H1 (cell line): Measurements from ENCODE around the gene STAU1. TPM values are rescaled to one million over a fixed set of nuclear protein-coding genes. Genes with fewer than 3 reads are reported as not detected.

Source experiments
- CTCF ChIA-PET: fragments of 300-600 bp; sonication (Branson Sonifier 250); formaldehyde crosslinking; loops from one replicate; lab custom pipeline; 2021; ENCODE audit not compliant: partially characterized antibody; lab: Charles Lee
- POLR2A ChIA-PET: fragments of 300-600 bp; sonication (Branson Sonifier 250); formaldehyde crosslinking; loops from one replicate; lab custom pipeline; 2021; ENCODE audit warnings: inconsistent platforms; ENCODE audit not compliant: partially characterized antibody; lab: Charles Lee
- DNase-seq, 2 experiments: peaks; one replicate each; pipeline versions ENCODE4 v3.0.0 to v3.0.0-alpha.2; 2010 to 2022; ENCODE audit warnings: low spot score in 2 of 2, low read depth in 1 of 2, mixed read lengths in 1 of 2
- FAIRE-seq: peaks from 2 replicates; lab custom pipeline; 2011; peaks lifted over from hg19 to GRCh38; lab: Jason Lieb, UNC
- H2AFZ ChIP-seq: 2 replicates; pipeline ENCODE4 v1.8.1; 2012; ENCODE audit warnings: low read length, inconsistent platforms
- H2AK5ac ChIP-seq: 2 replicates; pipeline ENCODE4 v1.6.1; 2013; ENCODE audit warnings: low read depth, low read length
- H2BK120ac ChIP-seq: replicated peaks from 2 replicates; pipeline ENCODE3; 2013; ENCODE audit warnings: low read depth, low read length, inconsistent platforms
- H2BK12ac ChIP-seq: 2 replicates; pipeline ENCODE4 v1.6.1; 2013; ENCODE audit warnings: low read depth, low read length
- H2BK15ac ChIP-seq: 2 replicates; pipeline ENCODE4 v1.6.1; 2013; ENCODE audit warnings: low read length
- H2BK20ac ChIP-seq: 2 replicates; pipeline ENCODE4 v1.6.1; 2013; ENCODE audit warnings: low read length
- H2BK5ac ChIP-seq: 2 replicates; pipeline ENCODE4 v1.6.1; 2013; ENCODE audit warnings: low read depth, low read length
- H3K14ac ChIP-seq: 2 replicates; pipeline ENCODE4 v1.6.1; 2013; ENCODE audit warnings: inconsistent platforms; ENCODE audit not compliant: insufficient read length
- H3K18ac ChIP-seq: 2 replicates; pipeline ENCODE4 v1.6.1; 2013; ENCODE audit warnings: low read length; ENCODE audit errors: extremely low read depth
- H3K23ac ChIP-seq: 2 replicates; pipeline ENCODE4 v1.6.1; 2013; ENCODE audit warnings: inconsistent platforms; ENCODE audit not compliant: insufficient read length
- H3K23me2 ChIP-seq: 2 replicates; pipeline ENCODE4 v1.6.1; 2013; ENCODE audit warnings: low read depth, low read length
- H3K27ac ChIP-seq: 2 replicates; pipeline ENCODE4 v1.6.1; 2011; ENCODE audit warnings: low read depth, low read length, inconsistent platforms
- H3K27me3 ChIP-seq, 4 experiments: replicated peaks in 1 of 4; 1 replicate in 1 of 4; 2 replicates in 3 of 4; pipeline versions ENCODE4 v1.6.1 to v1.8.1; 2011 to 2013; ENCODE audit warnings: low read length in 3 of 4, mild to moderate bottlenecking in 3 of 4, inconsistent platforms in 2 of 4, mixed read lengths in 2 of 4, moderate library complexity in 1 of 4; ENCODE audit not compliant: control insufficient read depth in 3 of 4, insufficient read depth in 3 of 4; ENCODE audit errors: extremely low read depth in 1 of 4
- H3K36me3 ChIP-seq, 4 experiments: 2 replicates each; pipeline versions ENCODE4 v1.6.1 to v1.8.1; 2011 to 2013; ENCODE audit warnings: mild to moderate bottlenecking in 4 of 4, low read length in 3 of 4, moderate library complexity in 2 of 4, control low read depth in 1 of 4, inconsistent platforms in 1 of 4; ENCODE audit not compliant: insufficient read depth in 4 of 4, control insufficient read depth in 2 of 4
- H3K4ac ChIP-seq: replicated peaks from 2 replicates; pipeline ENCODE3; 2013; ENCODE audit warnings: low read length, low read depth, mixed read lengths, inconsistent platforms; ENCODE audit not compliant: insufficient read length
- H3K4me1 ChIP-seq, 4 experiments: replicated peaks in 1 of 4; 1 replicate in 1 of 4; 2 replicates in 3 of 4; pipeline versions ENCODE4 v1.6.1 to v1.8.1; 2011 to 2013; ENCODE audit warnings: low read length in 3 of 4, inconsistent platforms in 2 of 4, mixed read lengths in 1 of 4; ENCODE audit not compliant: insufficient read depth in 4 of 4, control insufficient read depth in 3 of 4
- H3K4me2 ChIP-seq, 2 experiments: 2 replicates each; pipeline versions ENCODE4 v1.6.1 to v1.8.1; 2011 to 2013; ENCODE audit warnings: low read depth in 2 of 2, low read length in 2 of 2, control low read depth in 1 of 2, inconsistent platforms in 1 of 2, mild to moderate bottlenecking in 1 of 2; ENCODE audit not compliant: insufficient read depth in 1 of 2
- H3K4me3 ChIP-seq, 4 experiments: fragments of 200-600, 300-600 bp in 1 of 4; sonication (generic), shearing (Covaris generic), sonication (Bioruptor Twin) in 1 of 4; 2 replicates each; pipeline versions ENCODE4 v1.5.1 to v1.8.1; 2011 to 2016; ENCODE audit warnings: low read length in 4 of 4, low read depth in 3 of 4, control low read depth in 2 of 4, inconsistent platforms in 2 of 4, mild to moderate bottlenecking in 2 of 4, mixed read lengths in 1 of 4, moderate library complexity in 1 of 4; ENCODE audit not compliant: insufficient read depth in 2 of 4; ENCODE audit errors: extremely low read depth in 1 of 4
- H3K56ac ChIP-seq: replicated peaks from 2 replicates; pipeline ENCODE3; 2013; ENCODE audit warnings: low read depth, mild to moderate bottlenecking, mixed read lengths, low read length, inconsistent platforms; ENCODE audit not compliant: insufficient read length
- H3K79me1 ChIP-seq: 2 replicates; pipeline ENCODE4 v1.6.1; 2013; ENCODE audit warnings: low read depth, low read length, control low read depth
- H3K79me2 ChIP-seq, 2 experiments: 2 replicates each; pipeline versions ENCODE4 v1.6.1 to v1.8.1; 2012 to 2013; ENCODE audit warnings: low read length in 2 of 2, mild to moderate bottlenecking in 2 of 2, inconsistent platforms in 1 of 2; ENCODE audit not compliant: insufficient read depth in 2 of 2, control insufficient read depth in 1 of 2
- H3K9ac ChIP-seq, 4 experiments: replicated peaks in 1 of 4; 1 replicate in 1 of 4; 2 replicates in 3 of 4; pipeline versions ENCODE4 v1.6.1 to v1.8.1; 2011 to 2013; ENCODE audit warnings: low read depth in 3 of 4, low read length in 3 of 4, control low read depth in 2 of 4, mild to moderate bottlenecking in 2 of 4, moderate library complexity in 2 of 4, inconsistent platforms in 1 of 4; ENCODE audit errors: extremely low read depth in 1 of 4
- H3K9me3 ChIP-seq, 2 experiments: 2 replicates each; pipeline versions ENCODE4 v1.6.1 to v1.8.1; 2012 to 2013; ENCODE audit warnings: mild to moderate bottlenecking in 2 of 2, moderate library complexity in 2 of 2, control low read depth in 1 of 2, inconsistent platforms in 1 of 2, low read depth in 1 of 2, low read length in 1 of 2, mixed read lengths in 1 of 2; ENCODE audit not compliant: insufficient read depth in 2 of 2
- H4K20me1 ChIP-seq, 2 experiments: replicated peaks in 1 of 2; 2 replicates each; pipeline versions ENCODE3 to v1.8.1; 2011 to 2013; ENCODE audit warnings: inconsistent platforms in 2 of 2, low read length in 2 of 2, mild to moderate bottlenecking in 1 of 2; ENCODE audit not compliant: insufficient read depth in 2 of 2, control insufficient read depth in 1 of 2
- H4K5ac ChIP-seq: 2 replicates; pipeline ENCODE4 v1.6.1; 2013; ENCODE audit warnings: low read length, low read depth, mixed read lengths, inconsistent platforms; ENCODE audit not compliant: insufficient read length
- H4K8ac ChIP-seq: 2 replicates; pipeline ENCODE4 v1.8.0; 2013; ENCODE audit warnings: mild to moderate bottlenecking, moderate library complexity, low read length, inconsistent platforms; ENCODE audit not compliant: insufficient read depth; ENCODE audit errors: extremely low read depth
- H4K91ac ChIP-seq: replicated peaks from 2 replicates; pipeline ENCODE3; 2013; ENCODE audit warnings: low read length, mixed read lengths, inconsistent platforms; ENCODE audit not compliant: insufficient read length
- CREB1 ChIP-seq: IDR thresholded peaks from 2 replicates; pipeline ENCODE4 v1.6.1; 2012; ENCODE audit warnings: inconsistent platforms
- HDAC2 ChIP-seq, 2 experiments: fragments of 300-600 bp in 1 of 2; sonication (generic) in 1 of 2; IDR thresholded peaks; 2 replicates each; pipeline ENCODE4 v1.6.1; 2011 to 2012; ENCODE audit warnings: low read depth in 2 of 2, low read length in 2 of 2, mild to moderate bottlenecking in 2 of 2, moderate library complexity in 2 of 2, borderline replicate concordance in 1 of 2, inconsistent platforms in 1 of 2
- JUND ChIP-seq: IDR thresholded peaks from 2 replicates; pipeline ENCODE4 v1.6.1; 2011; ENCODE audit warnings: mild to moderate bottlenecking, improper control_type of control experiment, low read length
- KDM5A ChIP-seq: fragments of 200-600 bp; IDR thresholded peaks from 2 replicates; pipeline ENCODE4 v1.7.1; 2012; ENCODE audit warnings: mild to moderate bottlenecking, low read length, inconsistent platforms, mixed read lengths
- NRF1 ChIP-seq: IDR thresholded peaks from 2 replicates; pipeline ENCODE4 v1.6.1; 2011; ENCODE audit warnings: mild to moderate bottlenecking, low read depth, low read length, improper control_type of control experiment
- PHF8 ChIP-seq: fragments of 200-600 bp; sonication (generic); conservative IDR thresholded peaks from 2 replicates; pipeline ENCODE4 v1.7.1; 2012; ENCODE audit warnings: low read depth, mild to moderate bottlenecking, inconsistent platforms, low read length, moderate library complexity
- RXRA ChIP-seq: IDR thresholded peaks from 2 replicates; pipeline ENCODE4 v1.6.1; 2011; ENCODE audit warnings: low read depth, mild to moderate bottlenecking, low read length, moderate library complexity; ENCODE audit not compliant: insufficient read depth
- SP1 ChIP-seq: IDR thresholded peaks from 2 replicates; pipeline ENCODE4 v1.6.1; 2011; ENCODE audit warnings: low read depth, low read length
- TBP ChIP-seq: IDR thresholded peaks from 2 replicates; pipeline ENCODE4 v1.6.1; 2011; ENCODE audit warnings: low read depth, low read length, improper control_type of control experiment
- TCF12 ChIP-seq: IDR thresholded peaks from 2 replicates; pipeline ENCODE4 v1.6.1; 2011; ENCODE audit warnings: low read depth, mild to moderate bottlenecking, low read length
- TEAD4 ChIP-seq: IDR thresholded peaks from 2 replicates; pipeline ENCODE4 v1.6.1; 2012; ENCODE audit warnings: low read depth, low read length, inconsistent platforms, mixed read lengths
- ZNF274 ChIP-seq: IDR thresholded peaks from 2 replicates; pipeline ENCODE4 v1.7.0; 2012; ENCODE audit warnings: low read length, borderline replicate concordance; ENCODE audit errors: extremely low read depth
- WGBS, 2 experiments: shearing (Covaris generic) in 1 of 2; methylation state at CpG; one replicate each; pipeline versions ENCODE4 v1.1.6 to v1.1.7; 2013 to 2015; ENCODE audit warnings: low lambda C conversion rate in 2 of 2, mixed read lengths in 2 of 2, inconsistent platforms in 1 of 2, low coverage in 1 of 2, missing lambda C conversion rate in 1 of 2; ENCODE audit not compliant: insufficient replicate concordance in 2 of 2, insufficient coverage in 1 of 2, insufficient read length in 1 of 2; ENCODE audit errors: extremely low coverage in 1 of 2, missing lambda C conversion rate in 1 of 2; 5-methylcytosine and 5-hydroxymethylcytosine counted together
- polyA plus RNA-seq, 7 experiments: library from polyadenylated mRNA; depleted of rRNA in 3 of 7; stranded (reverse) in 5 of 7; unstranded in 2 of 7; fragments of >200 nt in 5 of 7; fragments of 200-250 nt in 2 of 7; gene quantifications; 1 replicate in 5 of 7; 2 replicates in 1 of 7; 4 replicates in 1 of 7; pipeline versions ENCODE4 v1.2.1 to v1.2.3, GENCODE V29; 2011 to 2013; ENCODE audit warnings: missing spikeins in 2 of 7, mixed read lengths in 2 of 7
- total RNA-seq: library from RNA; stranded (reverse); fragmentation: NEBNext Ultra II Directional; extraction: Animal tissue kit (Norgen Biotek cat#: 25700); gene quantifications from 2 replicates; pipeline ENCODE4 v1.2.1, GENCODE V29; 2021

Gene STAU1
- total and polyA plus RNA-seq, 2 of the 8 experiments (the other 6 are each of a cell fraction or from before 2014, with no cell fraction given) = 41.4 to 107 TPM

GRCh38 chr20:49219091-49219923, 31.2 kb upstream of the STAU1 start, which contains the start of gene DDX27:
Gene DDX27, plus strand, starts transcription at chr20:49219416. Its CDS starts 33 bp downstream, at chr20:49219449.
- peak; percentile 81 for FAIRE-seq
- TF ChIP-seq TEAD4 (no peak), NRF1 (peak; percentile 52), RXRA (no peak), HDAC2 (IDR thresholded peaks at IDR 0.05; ENCODE audit: borderline replicate concordance in 1 of 2, low read depth in 2 of 2, low read length in 2 of 2) (no peak), PHF8 (peak; percentile 72), JUND (0 out of 2 replicates have a peak, but pooled peaks have one; percentile 24), SP1 (peak; percentile 71), TBP (peak; percentile 92), ZNF274 (no peak), TCF12 (no peak), KDM5A (peak; percentile 55; the same call in 1 of the 2 replicates), CREB1 (peak; percentile 94)

More at GRCh38 chr20:49219091-49219923, 31.2 kb upstream of the STAU1 start, which contains the start of gene DDX27:
- peaks cover 3% of the 10 kb centered on the region; the same call in 1 of the 2 replicates for H3K79me1 ChIP-seq
- peak within 1 kb of the TSS; percentile 34; the same call in 1 of the 2 replicates for H2AK5ac ChIP-seq
- H4K91ac ChIP-seq = no peak within 1 kb of the TSS
- H2BK5ac ChIP-seq = peak within 1 kb of the TSS; percentile 93
- peak within 1 kb of the TSS; percentile 78 to 88 (median 85) for H3K4me3 ChIP-seq
- peak within 1 kb of the TSS; percentile 82 for H2AFZ ChIP-seq
- no peak within 1 kb of the TSS for H3K14ac ChIP-seq
- DNase-seq = peak; percentile 97 to 99
- peak within 1 kb of the TSS; percentile 95 for H3K18ac ChIP-seq
- H3K4ac ChIP-seq = no peak within 1 kb of the TSS
- peak within 1 kb of the TSS; percentile 74 for H3K27ac ChIP-seq
- H3K4me1 ChIP-seq = peaks cover 0 to 5% (median 3%) of the 10 kb centered on the region in 4 experiments; a peak in 3 of 7 replicates
- peak within 1 kb of the TSS; percentile 97 to 99 for H3K4me2 ChIP-seq
- H3K9ac ChIP-seq = peak within 1 kb of the TSS; percentile 62 to 94 (median 88)
- peaks cover 7% of the 10 kb centered on the region; the same call in 1 of the 2 replicates for H3K23me2 ChIP-seq
- H3K27me3 ChIP-seq = no peaks in the 10 kb centered on the region
- H3K23ac ChIP-seq = no peak within 1 kb of the TSS
- H2BK15ac ChIP-seq = no peak within 1 kb of the TSS
- H4K8ac ChIP-seq = peak within 1 kb of the TSS; percentile 95
- peak within 1 kb of the TSS; percentile 53 for H4K5ac ChIP-seq
- H3K9me3 ChIP-seq = no peaks in the 10 kb centered on the region
- WGBS, 2 experiments = 3% methylated on average over 46 of the region's 46 CpGs; no CpG with 5 or more reads in 1 of the 2 experiments
- no peak within 1 kb of the TSS for H3K56ac ChIP-seq
- no peak within 1 kb of the TSS for H2BK20ac ChIP-seq
- ChIA-PET CTCF (interaction anchor here (0.6 to 1.5 kb wide), 5 partner anchors 9 to 87 kb away, joined by 3 to 5 read pairs (median 3); no protein-coding TSS in a partner anchor), POLR2A (interaction anchor here (0.6 to 1.7 kb wide), 21 partner anchors 11 to 173 kb away, joined by 3 to 8 read pairs (median 3); partner anchors contain the start of genes CSE1L and ZNFX1)
- H2BK12ac ChIP-seq = peak within 1 kb of the TSS; percentile 53; the same call in 1 of the 2 replicates
- no peaks in the 10 kb centered on the region for H4K20me1 ChIP-seq
- peaks cover 10 to 15% of the 10 kb centered on the region in 2 experiments; a peak in 3 of 4 replicates for H3K79me2 ChIP-seq
- no peak within 1 kb of the TSS for H2BK120ac ChIP-seq
- H3K36me3 ChIP-seq = peaks cover 8 to 26% (median 21%) of the 10 kb centered on the region in 4 experiments
